IgD-negative memory B cell (primary cell): ENCODE results near the gene DPH2. TPM values are rescaled to one million over a fixed set of nuclear protein-coding genes. Genes with fewer than 3 reads are reported as not detected.

Experiments
- H3K27ac Mint-ChIP-seq, 3 donors: one replicate each; pipeline ENCODE4 v1.8.0; 2020 to 2022; ENCODE audit warnings: mild to moderate bottlenecking in 3 of 3, mixed read lengths in 3 of 3, moderate library complexity in 1 of 3
- H3K27me3 Mint-ChIP-seq: one replicate; pipeline ENCODE4 v1.8.0; 2021; ENCODE audit warnings: mixed read lengths
- H3K36me3 Mint-ChIP-seq: one replicate; pipeline ENCODE4 v1.8.0; 2020; ENCODE audit warnings: mild to moderate bottlenecking, mixed read lengths
- H3K4me1 Mint-ChIP-seq, 3 donors: one replicate each; pipeline ENCODE4 v1.8.0; 2020 to 2022; ENCODE audit warnings: mixed read lengths in 3 of 3, mild to moderate bottlenecking in 1 of 3
- H3K4me3 Mint-ChIP-seq, 4 donors: one replicate each; pipeline ENCODE4 v1.8.0; 2020 to 2022; ENCODE audit warnings: mild to moderate bottlenecking in 4 of 4, mixed read lengths in 4 of 4, moderate library complexity in 3 of 4
- H3K9me3 Mint-ChIP-seq, 3 donors: one replicate each; pipeline ENCODE4 v1.8.0; 2020 to 2021; ENCODE audit warnings: mixed read lengths in 3 of 3, mild to moderate bottlenecking in 1 of 3
- polyA plus RNA-seq: library from polyadenylated mRNA; unstranded; fragments of 300-500 nt; fragmentation: Illumina TruSeq; gene quantifications from one replicate; pipeline ENCODE4 v1.2.3, GENCODE V29; 2021

Gene DPH2
- polyA plus RNA-seq, 1 donor from 2014 or later: 38.4 TPM

DNA sequence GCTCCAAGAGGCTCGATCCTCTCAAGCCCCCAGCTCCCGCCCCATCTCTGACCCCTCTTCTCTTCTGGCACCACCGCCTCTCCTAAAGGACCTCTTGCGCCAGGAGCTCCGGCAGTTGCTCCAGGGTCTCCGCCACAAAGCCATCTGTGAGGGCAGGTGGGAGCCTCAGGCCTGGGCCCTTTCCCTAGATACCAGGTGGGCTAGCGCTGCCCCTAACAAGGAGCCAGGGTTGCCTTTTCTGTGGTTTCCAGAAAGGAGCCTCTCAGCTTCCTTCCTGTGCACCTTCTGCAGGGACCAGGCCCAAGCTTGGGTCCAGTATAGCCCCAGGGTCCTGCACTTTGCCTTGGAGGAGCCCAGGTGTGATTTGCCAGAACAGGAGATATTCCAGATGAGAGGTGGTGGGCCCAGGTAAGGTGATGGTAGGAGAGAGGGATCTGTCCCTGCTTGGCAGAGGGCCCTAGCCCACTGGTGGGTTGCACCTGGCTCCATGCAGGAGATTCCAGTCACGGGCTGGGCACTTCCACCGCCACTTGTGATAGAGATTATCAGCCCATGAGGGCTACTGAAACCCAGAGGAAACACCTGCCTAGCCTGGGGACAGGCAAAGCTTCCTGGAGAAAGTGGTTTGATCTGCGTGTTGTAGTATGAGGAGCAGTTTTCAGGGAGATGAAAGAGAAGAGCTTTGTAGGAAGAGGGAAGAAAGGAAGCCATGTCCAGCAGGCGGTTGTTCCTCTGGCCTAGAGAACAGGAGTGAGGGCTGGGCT is 22.6 kb downstream of the DPH2 start:
- Mint-ChIP-seq H3K4me1 (peaks cover 19 to 22% (median 20%) of the 10 kb centered on the region in 3 donors), H3K36me3 (peaks cover 3% of the 10 kb centered on the region), H3K27me3 (no peaks in the 10 kb centered on the region), H3K4me3 (peak overlapping the region; percentile 89 to 99 (median 96)), H3K27ac (peak overlapping the region; percentile 6 to 78 (median 13)), H3K9me3 (no peaks in the 10 kb centered on the region)

DNA sequence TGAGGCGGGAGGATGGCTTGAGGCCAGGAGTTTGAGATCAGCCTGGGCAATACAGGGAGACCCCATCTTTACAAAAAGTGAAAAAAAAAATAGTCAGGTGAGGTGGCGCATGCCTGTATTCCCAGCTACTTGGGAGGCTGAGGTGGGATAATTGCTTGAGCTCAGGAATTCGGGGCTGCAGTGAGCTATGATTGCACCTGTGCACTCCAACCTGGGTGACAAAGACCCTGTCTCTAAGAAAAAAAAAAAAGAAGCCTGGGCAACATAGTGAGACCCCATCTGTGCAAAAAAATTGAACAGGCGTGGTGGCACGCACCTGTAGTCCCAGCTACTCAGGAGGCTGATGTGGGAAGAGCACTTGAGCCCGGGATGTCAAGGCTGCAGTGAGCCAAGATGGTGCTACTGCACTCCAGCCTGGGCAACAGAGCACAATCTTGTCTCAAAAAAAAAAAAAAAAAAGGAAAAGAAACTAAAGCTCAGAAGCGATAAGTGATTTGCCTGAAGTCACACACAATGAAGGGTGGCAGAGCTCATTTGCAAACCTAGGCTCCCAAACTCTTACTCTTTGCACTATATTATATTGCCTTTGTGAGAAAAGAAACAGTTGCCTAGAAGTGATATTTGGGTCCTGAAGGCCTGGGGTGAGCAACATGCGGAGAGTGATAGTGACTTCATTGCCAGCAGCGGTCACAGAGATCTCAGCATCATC is 23.6 kb downstream of the DPH2 start:
- Mint-ChIP-seq H3K27ac (peak overlapping the region in 2 of 3 donors; percentile 74 to 83), H3K4me3 (peak overlapping the region; percentile 25 to 89 (median 69)), H3K36me3 (peaks cover 3% of the 10 kb centered on the region)

DNA sequence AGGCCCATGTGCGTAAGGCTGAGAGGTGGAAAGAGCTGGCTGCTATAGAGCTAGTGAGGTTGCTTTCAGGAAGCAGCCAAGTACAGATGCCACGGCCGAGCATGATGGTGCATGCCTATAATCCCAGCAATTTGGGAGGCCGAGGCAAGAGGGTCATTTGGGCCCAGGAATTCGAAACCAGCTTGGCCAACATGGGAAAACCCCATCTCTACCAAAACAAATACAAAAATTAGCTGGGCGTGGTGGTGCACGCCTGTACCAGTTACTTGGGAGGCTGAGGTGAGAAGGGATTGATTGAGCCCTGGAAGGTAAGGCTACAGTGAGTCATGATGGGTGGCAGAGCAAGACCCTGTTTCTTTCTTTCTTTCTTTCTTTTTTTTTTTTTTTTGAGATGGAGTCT is 24.3 kb downstream of the DPH2 start:
- H3K27ac Mint-ChIP-seq: peak overlapping the region in 1 of 3 donors; percentile 74
- H3K4me1 Mint-ChIP-seq: peaks cover 19 to 22% (median 20%) of the 10 kb centered on the region in 3 donors
- H3K36me3 Mint-ChIP-seq: peaks cover 3% of the 10 kb centered on the region
- no peaks in the 10 kb centered on the region for H3K27me3 Mint-ChIP-seq
- peak overlapping the region; percentile 25 to 89 (median 64) for H3K4me3 Mint-ChIP-seq
- no peaks in the 10 kb centered on the region for H3K9me3 Mint-ChIP-seq

More for the DNA sequence above, 23.6 kb downstream of the DPH2 start:
- Mint-ChIP-seq H3K4me1 (peaks cover 19 to 22% (median 20%) of the 10 kb centered on the region in 3 donors), H3K9me3 (no peaks in the 10 kb centered on the region), H3K27me3 (no peaks in the 10 kb centered on the region)

DNA sequence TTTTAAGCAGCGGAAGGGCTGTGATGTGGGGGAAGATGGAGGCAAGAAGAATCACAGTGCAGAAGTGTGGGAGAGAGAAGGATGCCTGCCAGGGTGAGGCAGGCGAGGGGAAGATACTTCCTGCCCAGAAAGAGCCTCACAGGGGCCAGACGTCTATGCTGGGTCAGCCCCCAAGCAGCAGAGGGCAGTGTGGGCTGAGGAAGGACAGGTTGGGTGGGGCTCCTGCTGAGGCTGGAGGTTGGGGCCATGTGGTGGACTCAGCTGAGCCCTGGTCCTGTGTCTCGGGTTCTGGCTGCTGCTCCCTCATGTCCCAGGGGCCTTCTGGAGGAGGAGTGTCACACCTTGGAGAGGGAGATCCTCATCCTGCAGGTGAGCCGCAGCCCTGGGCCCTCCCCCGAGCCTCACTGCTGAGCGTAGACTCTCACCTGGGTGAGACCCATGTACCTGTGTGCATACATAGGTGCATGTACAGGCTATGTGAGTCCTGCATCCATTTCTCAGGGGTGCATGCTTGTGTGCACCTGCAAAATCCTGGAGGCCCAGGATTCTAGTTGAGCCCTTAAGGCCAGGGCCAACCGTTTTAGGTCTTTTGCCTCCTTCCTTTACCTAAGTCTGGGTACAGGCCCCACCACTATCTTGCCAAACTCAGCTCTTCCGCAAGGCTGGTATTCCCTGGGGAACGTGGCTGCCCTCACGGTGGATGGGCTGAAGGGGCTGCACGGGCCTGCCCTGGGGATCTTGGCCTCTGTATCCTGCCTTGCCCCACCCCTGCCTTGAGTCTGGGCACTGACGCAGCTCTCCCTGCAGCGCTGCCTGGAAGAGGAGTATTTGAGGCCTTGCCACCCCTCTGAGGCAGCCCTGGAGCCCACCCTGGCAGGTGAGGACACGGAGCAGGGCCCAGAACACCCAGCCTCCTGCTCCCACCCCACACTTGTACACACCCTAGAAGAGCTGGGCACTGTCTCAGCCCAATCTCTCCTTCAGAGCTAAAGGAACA is 25.3 kb downstream of the DPH2 start:
- H3K4me3 Mint-ChIP-seq: no peak overlapping the region
- H3K9me3 Mint-ChIP-seq: no peaks in the 10 kb centered on the region
- H3K27ac Mint-ChIP-seq: peak overlapping the region in 1 of 3 donors; percentile 57

DNA sequence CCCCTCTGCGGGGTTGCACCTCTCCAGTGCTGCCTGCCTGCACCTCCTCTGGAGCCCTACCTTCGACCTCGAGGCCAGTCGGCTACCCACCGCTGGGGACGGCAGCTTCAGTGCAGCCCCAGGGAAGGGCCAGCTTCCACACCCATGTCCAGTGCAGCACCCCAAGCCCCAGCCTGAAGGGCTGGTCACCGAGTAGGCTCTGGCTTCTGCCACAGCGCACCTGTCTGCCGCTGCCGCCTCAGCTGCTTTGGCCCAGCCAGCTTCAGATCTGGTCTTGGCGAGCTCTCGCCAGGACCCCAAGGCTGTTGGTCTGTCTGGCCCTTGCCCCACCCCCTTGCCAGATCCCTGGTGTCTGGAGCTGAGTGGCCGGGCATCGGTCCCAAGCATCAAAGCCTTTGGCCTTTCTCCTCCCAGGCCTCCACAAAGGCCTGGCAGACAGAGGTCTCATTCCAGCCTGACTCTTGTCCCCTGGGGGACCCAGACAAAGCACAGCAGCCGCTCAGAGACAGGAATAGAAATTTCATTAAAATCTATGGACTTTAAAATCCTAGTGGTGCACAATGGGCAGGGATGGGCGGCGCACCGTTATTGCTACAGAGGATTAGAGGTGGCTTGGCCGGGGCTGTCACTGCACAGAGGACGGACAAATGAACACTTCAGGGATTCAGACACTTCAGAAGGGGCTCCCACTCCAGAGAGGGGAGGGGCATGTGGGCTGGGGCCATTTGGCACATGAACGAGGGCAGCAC is 26.3 kb downstream of the DPH2 start:
- H3K27ac Mint-ChIP-seq: no peak overlapping the region
- peaks cover 3% of the 10 kb centered on the region for H3K36me3 Mint-ChIP-seq
- H3K9me3 Mint-ChIP-seq: no peaks in the 10 kb centered on the region
- H3K4me1 Mint-ChIP-seq: peaks cover 16 to 22% (median 17%) of the 10 kb centered on the region in 3 donors
- no peak overlapping the region for H3K4me3 Mint-ChIP-seq
- H3K27me3 Mint-ChIP-seq: no peaks in the 10 kb centered on the region

More for the DNA sequence above, 25.3 kb downstream of the DPH2 start:
- no peaks in the 10 kb centered on the region for H3K27me3 Mint-ChIP-seq
- H3K36me3 Mint-ChIP-seq: peaks cover 3% of the 10 kb centered on the region
- H3K4me1 Mint-ChIP-seq: peaks cover 19 to 22% (median 20%) of the 10 kb centered on the region in 3 donors

DNA sequence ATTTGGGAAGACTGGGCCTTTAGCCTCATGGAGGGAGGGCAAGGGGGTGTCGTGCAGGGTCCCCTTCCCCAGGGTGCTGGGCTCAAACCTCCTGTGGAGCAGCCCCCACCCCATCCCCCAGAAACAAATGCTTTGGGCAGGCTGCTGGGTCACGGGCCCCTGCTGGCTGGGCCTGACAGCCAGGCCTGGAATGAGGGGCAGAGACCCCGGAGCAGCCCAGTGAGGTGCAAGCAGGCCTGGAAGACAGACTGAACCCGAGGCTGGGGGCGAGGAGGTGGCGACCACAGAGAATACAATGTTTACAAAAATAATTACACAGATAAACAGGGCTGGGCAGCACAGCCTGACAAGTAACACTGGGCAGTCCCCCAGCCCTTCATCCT is 26.9 kb downstream of the DPH2 start:
- Mint-ChIP-seq H3K27ac (no peak overlapping the region), H3K4me1 (peaks cover 13 to 20% (median 16%) of the 10 kb centered on the region in 3 donors), H3K9me3 (no peaks in the 10 kb centered on the region), H3K36me3 (peaks cover 3% of the 10 kb centered on the region), H3K27me3 (no peaks in the 10 kb centered on the region), H3K4me3 (no peak overlapping the region)

DNA sequence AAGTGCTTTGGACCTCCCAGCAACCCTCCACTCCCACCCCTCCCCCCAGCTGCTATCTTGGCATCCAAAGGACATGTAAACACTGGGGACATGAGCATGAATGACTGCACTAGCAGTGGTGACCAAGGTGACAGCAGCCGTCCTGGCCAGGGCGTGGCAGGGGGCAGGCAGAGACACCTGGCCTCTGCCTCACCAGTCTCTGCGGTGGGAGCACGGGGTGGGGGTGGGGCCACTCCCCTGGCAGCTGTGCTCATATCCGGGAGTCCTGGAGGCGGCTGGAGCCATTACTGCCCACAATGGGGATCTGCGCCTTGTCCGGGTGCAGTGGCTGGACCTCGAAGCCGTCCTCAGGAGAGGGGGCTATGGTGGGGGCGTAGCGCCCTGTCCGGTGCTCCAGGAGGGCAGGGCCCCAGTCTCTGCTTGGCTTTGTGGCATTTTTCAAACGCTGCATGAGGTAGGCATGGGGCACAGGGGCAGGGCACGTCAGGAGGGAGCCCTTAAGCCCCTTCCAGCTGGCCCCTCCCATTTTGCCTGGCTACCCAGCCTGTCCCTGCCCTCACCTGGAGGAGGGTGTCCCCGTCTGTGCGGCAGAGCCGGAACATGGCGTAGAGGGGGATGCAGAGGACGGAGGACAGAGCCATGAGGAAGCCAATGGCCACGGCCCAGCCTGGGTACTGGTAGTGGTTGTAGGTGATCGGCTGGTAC is 27.6 kb downstream of the DPH2 start:
- H3K4me1 Mint-ChIP-seq: peaks cover 12 to 16% (median 15%) of the 10 kb centered on the region in 3 donors

DNA sequence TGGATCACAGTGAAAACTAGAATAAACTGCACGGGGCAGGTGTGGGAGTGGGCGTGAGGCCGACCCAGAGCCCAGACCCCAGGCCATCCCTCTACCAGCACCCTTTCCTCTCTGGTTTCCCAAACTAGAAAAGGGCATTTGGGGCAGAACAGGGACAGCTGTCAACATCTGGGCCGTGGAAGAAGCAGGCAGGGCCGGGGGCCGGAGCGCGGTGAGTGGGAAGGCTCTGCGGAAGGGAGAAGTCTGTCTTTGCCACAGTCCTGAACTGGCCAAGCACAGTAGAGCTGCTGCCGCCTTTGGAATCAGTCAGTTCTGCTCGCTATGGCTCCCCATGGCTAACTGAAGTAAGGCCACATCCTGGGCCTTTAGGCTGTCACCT is 28.2 kb downstream of the DPH2 start:
- H3K27ac Mint-ChIP-seq: peak overlapping the region in 1 of 3 donors; percentile 39
- H3K9me3 Mint-ChIP-seq: no peaks in the 10 kb centered on the region
- peaks cover 3% of the 10 kb centered on the region for H3K36me3 Mint-ChIP-seq
- H3K4me1 Mint-ChIP-seq: peaks cover 7 to 11% (median 10%) of the 10 kb centered on the region in 3 donors
- no peaks in the 10 kb centered on the region for H3K27me3 Mint-ChIP-seq
- H3K4me3 Mint-ChIP-seq: no peak overlapping the region

More for the DNA sequence above, 27.6 kb downstream of the DPH2 start:
- Mint-ChIP-seq H3K27ac (peak overlapping the region in 1 of 3 donors; percentile 39), H3K9me3 (no peaks in the 10 kb centered on the region), H3K4me3 (no peak overlapping the region), H3K36me3 (peaks cover 3% of the 10 kb centered on the region), H3K27me3 (no peaks in the 10 kb centered on the region)

DNA sequence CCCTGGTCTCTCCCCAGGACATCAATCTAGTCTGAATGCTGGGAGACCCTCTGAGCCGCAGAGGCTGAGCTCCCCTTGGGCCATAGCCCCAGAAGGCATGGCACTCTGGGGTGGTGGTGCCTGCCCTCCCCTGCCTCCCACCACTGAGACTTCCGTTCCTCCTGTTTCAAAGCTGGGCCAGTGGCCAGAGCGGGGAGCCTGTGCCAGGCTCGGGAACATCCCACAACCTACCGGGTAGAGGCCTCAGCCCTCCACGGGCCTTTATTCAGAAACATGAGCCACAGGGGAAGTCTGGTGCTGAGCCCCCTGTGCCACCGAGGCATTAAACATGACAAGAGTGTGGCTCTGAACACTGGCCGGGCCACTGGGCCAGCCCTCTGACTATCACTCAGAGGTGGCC is 29.6 kb downstream of the DPH2 start:
- Mint-ChIP-seq H3K4me3 (no peak overlapping the region), H3K27me3 (no peaks in the 10 kb centered on the region), H3K36me3 (peaks cover 3% of the 10 kb centered on the region), H3K4me1 (peaks cover 0 to 3% (median 2%) of the 10 kb centered on the region in 3 donors), H3K9me3 (no peaks in the 10 kb centered on the region), H3K27ac (peak overlapping the region in 1 of 3 donors; percentile 69)

DNA sequence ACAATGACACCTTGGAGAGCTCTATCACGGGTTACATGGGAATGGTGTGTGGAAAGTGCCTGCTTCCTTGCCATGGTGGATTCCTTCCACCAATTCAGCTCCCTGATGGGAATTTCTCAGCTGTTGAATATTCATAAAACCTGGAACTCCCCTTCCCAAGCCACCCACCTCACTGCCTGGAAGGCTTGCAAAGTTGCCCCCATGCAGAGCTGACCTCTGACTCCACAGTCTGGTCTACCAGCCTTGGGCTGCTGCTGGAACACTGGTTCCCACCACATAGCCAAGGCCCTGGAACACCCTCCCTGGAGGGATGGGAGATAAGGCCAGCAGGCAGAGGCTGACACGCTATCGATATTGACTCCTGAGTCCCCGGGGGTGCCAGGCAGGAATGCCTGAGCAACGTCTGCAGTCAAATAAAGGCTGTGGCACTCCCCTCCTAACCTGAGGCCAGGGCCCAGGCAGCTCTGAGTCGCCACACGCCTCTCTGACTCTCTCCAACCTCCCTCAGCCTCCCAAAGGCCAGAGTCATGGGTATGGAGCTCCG is 30.4 kb downstream of the DPH2 start:
- Mint-ChIP-seq H3K36me3 (no peaks in the 10 kb centered on the region), H3K9me3 (no peaks in the 10 kb centered on the region), H3K27ac (no peak overlapping the region), H3K4me3 (no peak overlapping the region), H3K4me1 (no peaks in the 10 kb centered on the region), H3K27me3 (no peaks in the 10 kb centered on the region)

DNA sequence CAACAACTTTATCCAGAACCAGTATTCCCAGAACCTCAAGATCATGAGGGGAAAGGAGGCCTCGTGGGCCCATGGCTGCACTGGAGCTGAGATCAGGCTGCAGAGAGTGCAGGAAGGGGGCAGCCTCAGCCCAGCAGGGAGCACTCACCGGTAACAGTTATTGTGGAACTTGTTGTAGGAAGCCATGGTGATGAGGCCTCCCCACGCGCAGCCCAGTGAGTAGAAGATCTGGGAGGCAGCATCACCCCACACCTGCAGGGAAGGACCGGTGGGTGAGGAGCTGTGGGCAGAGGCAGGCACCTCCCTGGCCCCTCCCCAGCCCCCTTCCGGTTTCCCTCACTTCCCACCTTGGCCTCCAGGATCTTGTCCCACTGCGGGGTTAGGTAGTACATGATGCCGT is 32.4 kb downstream of the DPH2 start:
- peaks cover 0 to 3% (median 0%) of the 10 kb centered on the region in 3 donors for H3K4me1 Mint-ChIP-seq
- H3K27me3 Mint-ChIP-seq: no peaks in the 10 kb centered on the region
- H3K27ac Mint-ChIP-seq: no peak overlapping the region
- H3K9me3 Mint-ChIP-seq: no peaks in the 10 kb centered on the region
- H3K4me3 Mint-ChIP-seq: no peak overlapping the region
- H3K36me3 Mint-ChIP-seq: no peaks in the 10 kb centered on the region

DNA sequence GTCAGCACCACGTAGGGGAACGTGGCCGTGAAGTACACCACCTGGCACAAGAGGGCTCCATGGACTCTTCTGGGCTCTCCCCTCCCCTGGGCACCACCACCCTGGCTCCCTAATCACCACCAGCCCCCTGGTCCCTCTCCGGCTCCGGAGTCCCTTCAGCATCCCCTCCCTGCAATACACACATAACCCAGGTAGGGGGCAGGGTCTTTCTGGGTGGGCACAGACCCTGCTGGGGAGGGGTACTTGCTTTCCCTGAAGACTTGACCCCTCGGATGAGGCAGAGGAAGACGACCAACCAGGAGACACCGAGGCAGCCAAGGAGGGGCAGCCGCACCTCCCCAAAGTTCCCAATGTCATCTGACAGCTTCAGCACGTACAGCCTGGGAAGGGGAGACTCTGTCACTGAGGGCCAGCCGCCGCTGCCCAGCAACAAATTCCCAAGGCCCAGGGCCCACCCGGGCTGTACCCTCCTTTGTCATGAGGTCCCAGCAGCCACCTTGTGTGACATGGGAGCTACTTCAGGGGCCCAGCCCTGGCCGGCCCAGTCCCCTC is 32.9 kb downstream of the DPH2 start:
- H3K4me3 Mint-ChIP-seq: no peak overlapping the region
- H3K36me3 Mint-ChIP-seq: no peaks in the 10 kb centered on the region
- H3K9me3 Mint-ChIP-seq: no peaks in the 10 kb centered on the region
- no peak overlapping the region for H3K27ac Mint-ChIP-seq
- peaks cover 0 to 3% (median 0%) of the 10 kb centered on the region in 3 donors for H3K4me1 Mint-ChIP-seq
- no peaks in the 10 kb centered on the region for H3K27me3 Mint-ChIP-seq

DNA sequence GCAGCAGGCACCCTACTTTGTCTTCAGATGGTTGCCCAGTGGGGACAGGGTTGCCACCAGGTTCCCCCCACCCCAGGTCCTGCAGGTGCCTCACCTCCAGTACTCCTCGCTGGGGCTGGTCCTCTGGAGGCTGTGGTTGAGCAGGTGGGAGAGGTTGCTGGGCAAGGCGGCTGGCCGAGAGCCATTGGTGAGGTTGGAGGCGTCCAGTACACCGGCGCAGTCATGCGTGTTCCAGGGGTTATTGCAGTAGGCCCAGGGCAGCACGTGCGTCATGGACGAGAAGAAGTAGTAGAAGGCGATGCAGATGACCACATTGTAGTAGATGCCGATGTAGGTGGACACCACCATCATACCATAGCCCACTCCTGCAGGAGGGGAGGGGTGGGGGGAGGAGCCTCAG is 38.4 kb downstream of the DPH2 start:
- Mint-ChIP-seq H3K4me1 (peaks cover 0 to 3% (median 0%) of the 10 kb centered on the region in 3 donors), H3K27me3 (no peaks in the 10 kb centered on the region), H3K27ac (peak overlapping the region in 1 of 3 donors; percentile 27), H3K36me3 (no peaks in the 10 kb centered on the region), H3K4me3 (no peak overlapping the region), H3K9me3 (no peaks in the 10 kb centered on the region)
